Right lobe of liver (tissue), 4 donors: ENCODE measurements around the gene IPMK.

Experiments used
- POLR2A ChIP-seq: fragments of 450-650 bp; IDR thresholded peaks from one replicate; pipeline ENCODE4 v1.6.1; 2017; ENCODE audit warnings: antibody characterized with exemption, mild to moderate bottlenecking
- TF ChIP-seq, protein P1 (sequence below), 4 donors: fragments of 200-600 bp in 3 of 4; fragments of 450-650 bp in 1 of 4; IDR thresholded peaks; one replicate each; pipeline versions ENCODE4 v1.5.1 to v1.8.0; 2016 to 2022; ENCODE audit warnings: antibody characterized with exemption in 4 of 4, mild to moderate bottlenecking in 2 of 4
- donor health status: DM: no; HTN: no; CAD: no.
- donor health status: DM: no; HTN: no; CAD: no.
- donor health status: DM: no; HTN: yes; CAD: no.

DNA sequence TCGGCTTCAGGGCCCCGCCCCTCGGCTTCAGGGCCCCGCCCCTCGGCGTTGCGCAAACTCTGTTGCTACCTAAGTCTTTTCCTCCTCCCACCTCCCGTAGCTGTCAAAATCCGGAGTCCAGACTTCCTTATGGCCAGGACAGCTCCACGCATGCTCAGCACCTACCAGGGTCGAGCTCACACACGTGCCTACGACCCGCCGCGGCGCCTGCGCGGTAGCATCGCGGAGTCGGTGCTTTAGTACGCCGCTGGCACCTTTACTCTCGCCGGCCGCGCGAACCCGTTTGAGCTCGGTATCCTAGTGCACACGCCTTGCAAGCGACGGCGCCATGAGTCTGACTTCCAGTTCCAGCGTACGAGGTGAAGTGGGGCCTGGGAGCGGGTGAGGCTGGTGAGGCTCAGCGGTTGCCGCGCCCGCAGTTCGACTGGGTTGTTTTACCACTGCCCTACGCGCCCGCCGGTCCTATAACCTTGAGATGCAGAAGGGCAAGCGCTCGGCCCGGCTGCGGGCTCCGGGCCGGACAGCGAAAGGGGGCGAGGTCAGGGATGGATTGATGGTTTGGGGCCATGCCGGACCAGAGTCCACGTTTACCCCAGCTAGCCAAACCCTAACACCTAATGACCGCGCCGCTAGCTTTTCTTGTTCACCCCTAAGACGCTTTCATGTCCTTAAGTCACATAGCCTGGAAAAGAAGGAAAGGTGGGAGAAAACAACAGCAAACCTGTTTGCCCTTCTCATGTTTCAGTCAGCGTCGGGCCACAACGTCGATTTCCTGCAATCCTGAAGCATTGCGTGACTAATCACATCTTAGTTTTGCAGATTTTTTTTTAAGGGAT is 1.5 kb upstream of the IPMK start, which contains the start of gene CISD1:
- TF ChIP-seq, protein P1, sequence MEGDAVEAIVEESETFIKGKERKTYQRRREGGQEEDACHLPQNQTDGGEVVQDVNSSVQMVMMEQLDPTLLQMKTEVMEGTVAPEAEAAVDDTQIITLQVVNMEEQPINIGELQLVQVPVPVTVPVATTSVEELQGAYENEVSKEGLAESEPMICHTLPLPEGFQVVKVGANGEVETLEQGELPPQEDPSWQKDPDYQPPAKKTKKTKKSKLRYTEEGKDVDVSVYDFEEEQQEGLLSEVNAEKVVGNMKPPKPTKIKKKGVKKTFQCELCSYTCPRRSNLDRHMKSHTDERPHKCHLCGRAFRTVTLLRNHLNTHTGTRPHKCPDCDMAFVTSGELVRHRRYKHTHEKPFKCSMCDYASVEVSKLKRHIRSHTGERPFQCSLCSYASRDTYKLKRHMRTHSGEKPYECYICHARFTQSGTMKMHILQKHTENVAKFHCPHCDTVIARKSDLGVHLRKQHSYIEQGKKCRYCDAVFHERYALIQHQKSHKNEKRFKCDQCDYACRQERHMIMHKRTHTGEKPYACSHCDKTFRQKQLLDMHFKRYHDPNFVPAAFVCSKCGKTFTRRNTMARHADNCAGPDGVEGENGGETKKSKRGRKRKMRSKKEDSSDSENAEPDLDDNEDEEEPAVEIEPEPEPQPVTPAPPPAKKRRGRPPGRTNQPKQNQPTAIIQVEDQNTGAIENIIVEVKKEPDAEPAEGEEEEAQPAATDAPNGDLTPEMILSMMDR (IDR thresholded peaks at IDR 0.05), result no peak
- peak; percentile 78 for TF ChIP-seq POLR2A
